H1 (cell line): ENCODE results near the gene LIN54.

ENCODE experiments used
- ASH2L ChIP-seq: fragments of 200-600, 300-600 bp; sonication (generic); IDR thresholded peaks from one replicate; pipeline ENCODE4 v1.7.1; 2017; ENCODE audit warnings: low read length
- EZH2 ChIP-seq: fragments of 200-600 bp; sonication (generic); IDR thresholded peaks from 2 replicates; pipeline ENCODE4 v1.7.1; 2012; ENCODE audit warnings: low read depth, mild to moderate bottlenecking, moderate library complexity, low read length, inconsistent platforms; ENCODE audit not compliant: severe bottlenecking
- JUND ChIP-seq: IDR thresholded peaks from 2 replicates; pipeline ENCODE4 v1.6.1; 2011; ENCODE audit warnings: mild to moderate bottlenecking, improper control_type of control experiment, low read length
- TF ChIP-seq, protein P1 (sequence below), 3 experiments: IDR thresholded peaks; 1 replicate in 2 of 3; 2 replicates in 1 of 3; pipeline versions ENCODE4 v1.5.1 to v1.6.1; 2011; ENCODE audit warnings: low read length in 3 of 3, mild to moderate bottlenecking in 3 of 3, inconsistent platforms in 2 of 3, low read depth in 1 of 3, moderate library complexity in 1 of 3; ENCODE audit not compliant: insufficient read depth in 1 of 3; ENCODE audit errors: control extremely low read depth in 1 of 3

- TF ChIP-seq, protein P1, sequence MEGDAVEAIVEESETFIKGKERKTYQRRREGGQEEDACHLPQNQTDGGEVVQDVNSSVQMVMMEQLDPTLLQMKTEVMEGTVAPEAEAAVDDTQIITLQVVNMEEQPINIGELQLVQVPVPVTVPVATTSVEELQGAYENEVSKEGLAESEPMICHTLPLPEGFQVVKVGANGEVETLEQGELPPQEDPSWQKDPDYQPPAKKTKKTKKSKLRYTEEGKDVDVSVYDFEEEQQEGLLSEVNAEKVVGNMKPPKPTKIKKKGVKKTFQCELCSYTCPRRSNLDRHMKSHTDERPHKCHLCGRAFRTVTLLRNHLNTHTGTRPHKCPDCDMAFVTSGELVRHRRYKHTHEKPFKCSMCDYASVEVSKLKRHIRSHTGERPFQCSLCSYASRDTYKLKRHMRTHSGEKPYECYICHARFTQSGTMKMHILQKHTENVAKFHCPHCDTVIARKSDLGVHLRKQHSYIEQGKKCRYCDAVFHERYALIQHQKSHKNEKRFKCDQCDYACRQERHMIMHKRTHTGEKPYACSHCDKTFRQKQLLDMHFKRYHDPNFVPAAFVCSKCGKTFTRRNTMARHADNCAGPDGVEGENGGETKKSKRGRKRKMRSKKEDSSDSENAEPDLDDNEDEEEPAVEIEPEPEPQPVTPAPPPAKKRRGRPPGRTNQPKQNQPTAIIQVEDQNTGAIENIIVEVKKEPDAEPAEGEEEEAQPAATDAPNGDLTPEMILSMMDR (IDR thresholded peaks at IDR 0.05; ENCODE audit: control extremely low read depth in 1 of 3, insufficient read depth in 1 of 3, low read depth in 1 of 3, low read length in 3 of 3) = no peak
- TF ChIP-seq ASH2L = no peak
- no peak for TF ChIP-seq JUND
- no peak for TF ChIP-seq EZH2
These were observed 109.4 kb downstream of the LIN54 start for GRCh38 chr4:82901183-82901718.
